HL-60/S4 treated with phorbol 12-myristate 13-acetate at 8.2 ng/mL for 4 days and 3 days (cell line): ENCODE results near the gene MUC3A.

ENCODE experiments used
- in situ Hi-C: fragments of 300-500 bp; cut with MboI; formaldehyde crosslinking; loops from 2 replicates; pipeline ENCODE4 v1.15.0; 2022; ENCODE audit warnings: low sequenced_read_pairs

The MUC3A gene

GRCh38 chr7:100946766-100947365 lies 2.5 kb upstream of the MUC3A start:
- in situ Hi-C loops, result no loop called here

- in situ Hi-C loops, result no loop called here
Measured at GRCh38 chr7:100947792-100948191, 1.5 kb upstream of the MUC3A start.

- in situ Hi-C loops, result loop anchor here (10.0 kb wide), 1 partner anchor 105 kb away; no protein-coding TSS in a partner anchor
Measured at GRCh38 chr7:100949933-100950443, 654 bp downstream of the MUC3A start.

- in situ Hi-C loops, result loop anchor here (10.0 kb wide), 1 partner anchor 104 kb away; no protein-coding TSS in a partner anchor
Measured at GRCh38 chr7:100951172-100951571, 1.8 kb downstream of the MUC3A start.

GRCh38 chr7:100951888-100952560 lies 2.7 kb downstream of the MUC3A start:
- in situ Hi-C loops, result loop anchor here (10.0 kb wide), 1 partner anchor 103 kb away; no protein-coding TSS in a partner anchor

- in situ Hi-C loops, result loop anchor here (10.0 kb wide), 1 partner anchor 102 kb away; no protein-coding TSS in a partner anchor
Measured at GRCh38 chr7:100952641-100953040, 3.3 kb downstream of the MUC3A start.

- in situ Hi-C loops, result loop anchor here (10.0 kb wide), 1 partner anchor 97 kb away; no protein-coding TSS in a partner anchor
Measured at GRCh38 chr7:100957832-100958421, 8.6 kb downstream of the MUC3A start.

GRCh38 chr7:100959894-100960293 lies 10.6 kb downstream of the MUC3A start:
- in situ Hi-C loops, result loop anchor here (10.0 kb wide), 1 partner anchor 95 kb away; no protein-coding TSS in a partner anchor

GRCh38 chr7:100962537-100962936 lies 13.2 kb downstream of the MUC3A start:
- in situ Hi-C loops, result no loop called here

GRCh38 chr7:100963386-100963785 lies 14.1 kb downstream of the MUC3A start:
- in situ Hi-C loops, result no loop called here

- in situ Hi-C loops, result no loop called here
Measured at GRCh38 chr7:100963874-100964273, 14.5 kb downstream of the MUC3A start.

- in situ Hi-C loops, result no loop called here
Measured at GRCh38 chr7:100964630-100965029, 15.3 kb downstream of the MUC3A start.

- in situ Hi-C loops, result no loop called here
Measured at GRCh38 chr7:100965045-100965722, 15.8 kb downstream of the MUC3A start.

GRCh38 chr7:100965723-100966541 lies 16.6 kb downstream of the MUC3A start:
- in situ Hi-C loops, result no loop called here

- in situ Hi-C loops, result no loop called here
Measured at GRCh38 chr7:100966542-100967291, 17.4 kb downstream of the MUC3A start.

GRCh38 chr7:100967292-100967863 lies 18.0 kb downstream of the MUC3A start:
- in situ Hi-C loops, result no loop called here

- in situ Hi-C loops, result no loop called here
Measured at GRCh38 chr7:100968031-100968430, 18.7 kb downstream of the MUC3A start.

- in situ Hi-C loops, result no loop called here
Measured at GRCh38 chr7:100968650-100969049, 19.3 kb downstream of the MUC3A start.

- in situ Hi-C loops, result no loop called here
Measured at GRCh38 chr7:100969066-100969615, 19.8 kb downstream of the MUC3A start, which contains the start of gene MUC12. TSS of gene MUC12 (plus strand) at chr7:100969565. CDS start at chr7:100969623, 58 bp downstream.
